Measurements from ENCODE around the gene OPCML.

The OPCML gene

GRCh38 chr11:132961453-132961852 lies 570.8 kb downstream of the OPCML start:
- ATAC-seq (ENCODE audit: low read depth) (no peak), DNase-seq (ENCODE audit: low spot score) (no peak)
- Histone ChIP-seq H3K9me3 (ENCODE audit: severe bottlenecking) (no peaks in the 10 kb centered on the region), H3K27ac (ENCODE audit: poor library complexity, severe bottlenecking) (no peak overlapping the region), H3K4me3 (ENCODE audit: severe bottlenecking) (no peak overlapping the region), H3K4me1 (ENCODE audit: insufficient read depth, poor library complexity, severe bottlenecking) (no peaks in the 10 kb centered on the region), H3K36me3 (ENCODE audit: low read depth) (no peaks in the 10 kb centered on the region), H3K27me3 (ENCODE audit: insufficient read depth, poor library complexity, severe bottlenecking) (no peaks in the 10 kb centered on the region)
- TF ChIP-seq CTCF (IDR thresholded peaks at IDR 0.05; ENCODE audit: poor library complexity, severe bottlenecking), result no peak

DNA sequence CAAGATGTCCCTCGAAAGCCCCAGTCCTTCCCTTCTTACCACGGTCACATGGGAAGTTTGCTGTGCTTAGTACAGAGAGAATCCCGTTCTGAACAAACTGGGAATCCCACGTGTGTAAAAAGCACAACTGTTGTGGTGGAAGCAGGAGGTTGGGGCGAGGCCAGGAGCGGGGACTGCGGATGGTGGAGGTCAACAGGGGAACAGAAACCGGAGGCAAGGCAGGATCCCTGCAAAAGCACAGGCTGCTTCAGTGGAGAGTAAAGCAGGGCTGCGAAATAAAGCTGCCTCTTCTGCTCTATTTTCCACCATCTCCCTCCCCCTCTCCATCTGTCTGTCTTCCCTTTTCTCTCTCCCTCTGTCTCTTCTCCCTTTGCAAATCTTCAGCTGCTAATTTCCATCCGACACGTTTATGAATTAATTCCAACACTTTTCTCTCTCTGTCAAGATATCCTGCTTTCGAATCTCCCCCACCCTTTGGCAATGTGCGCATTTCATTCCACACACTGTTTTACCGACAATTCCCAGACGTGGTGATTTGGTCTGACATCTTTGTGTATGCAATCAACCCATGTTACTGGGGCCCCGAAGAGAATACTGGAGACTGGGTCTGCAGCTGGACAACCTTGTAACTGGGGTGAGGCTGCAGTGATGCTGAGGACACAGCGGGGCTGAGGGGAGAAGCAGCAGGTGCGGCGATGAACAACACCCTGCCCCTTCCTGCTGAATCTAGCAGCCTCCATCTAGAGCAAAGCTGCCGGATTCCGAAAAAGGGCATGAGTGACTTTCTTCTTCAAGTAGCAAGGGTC lies 571.8 kb downstream of the OPCML start:
- H3K27me3 ChIP-seq (ENCODE audit: insufficient read depth, poor library complexity, severe bottlenecking), result no peaks in the 10 kb centered on the region
- H3K9me3 ChIP-seq (ENCODE audit: severe bottlenecking), result no peaks in the 10 kb centered on the region
- no peaks in the 10 kb centered on the region for H3K36me3 ChIP-seq (ENCODE audit: low read depth)
- H3K4me1 ChIP-seq (ENCODE audit: insufficient read depth, poor library complexity, severe bottlenecking), result no peaks in the 10 kb centered on the region
- ATAC-seq (ENCODE audit: low read depth) (no peak), DNase-seq (ENCODE audit: low spot score) (no peak)
- no peak overlapping the region for H3K27ac ChIP-seq (ENCODE audit: poor library complexity, severe bottlenecking)
- H3K4me3 ChIP-seq (ENCODE audit: severe bottlenecking), result no peak overlapping the region
- no peak for TF ChIP-seq CTCF (IDR thresholded peaks at IDR 0.05; ENCODE audit: poor library complexity, severe bottlenecking)

DNA sequence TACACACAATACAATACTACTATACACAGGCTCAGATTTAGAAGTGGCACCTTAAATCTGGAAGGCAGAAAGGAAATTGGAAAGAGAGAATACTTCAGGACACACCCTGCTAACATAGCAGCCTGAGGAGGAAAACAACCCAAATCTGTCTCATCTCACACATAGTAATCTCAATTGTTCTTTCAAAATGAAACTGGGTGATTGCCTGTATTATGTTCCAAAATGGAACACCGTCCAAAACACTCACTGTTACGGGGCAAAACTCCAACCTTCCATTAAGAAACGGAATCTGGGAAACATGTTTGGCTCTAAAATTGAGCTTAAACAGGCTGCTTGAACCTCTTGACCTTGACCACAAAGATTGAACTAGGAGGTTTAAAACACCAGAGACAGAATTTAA lies 572.6 kb downstream of the OPCML start:
- Histone ChIP-seq H3K4me1 (ENCODE audit: insufficient read depth, poor library complexity, severe bottlenecking) (no peaks in the 10 kb centered on the region), H3K36me3 (ENCODE audit: low read depth) (no peaks in the 10 kb centered on the region), H3K9me3 (ENCODE audit: severe bottlenecking) (no peaks in the 10 kb centered on the region), H3K4me3 (ENCODE audit: severe bottlenecking) (no peak overlapping the region), H3K27me3 (ENCODE audit: insufficient read depth, poor library complexity, severe bottlenecking) (no peaks in the 10 kb centered on the region), H3K27ac (ENCODE audit: poor library complexity, severe bottlenecking) (no peak overlapping the region)
- DNase-seq (ENCODE audit: low spot score) (no peak), ATAC-seq (ENCODE audit: low read depth) (no peak)
- TF ChIP-seq CTCF (IDR thresholded peaks at IDR 0.05; ENCODE audit: poor library complexity, severe bottlenecking), result no peak

- H3K27ac ChIP-seq (ENCODE audit: poor library complexity, severe bottlenecking), result no peak overlapping the region
- DNase-seq (ENCODE audit: low spot score), result no peak
- H3K27me3 ChIP-seq (ENCODE audit: insufficient read depth, poor library complexity, severe bottlenecking), result no peaks in the 10 kb centered on the region
- TF ChIP-seq CTCF (IDR thresholded peaks at IDR 0.05; ENCODE audit: poor library complexity, severe bottlenecking), result no peak
- H3K4me1 ChIP-seq (ENCODE audit: insufficient read depth, poor library complexity, severe bottlenecking), result no peaks in the 10 kb centered on the region
- H3K9me3 ChIP-seq (ENCODE audit: severe bottlenecking), result no peaks in the 10 kb centered on the region
- H3K4me3 ChIP-seq (ENCODE audit: severe bottlenecking), result no peak overlapping the region
- ATAC-seq (ENCODE audit: low read depth), result no peak
- H3K36me3 ChIP-seq (ENCODE audit: low read depth), result no peaks in the 10 kb centered on the region
Measured at GRCh38 chr11:132957881-132958280, 574.4 kb downstream of the OPCML start.

- H3K27ac ChIP-seq (ENCODE audit: poor library complexity, severe bottlenecking), result no peak overlapping the region
- no peak for DNase-seq (ENCODE audit: low spot score)
- TF ChIP-seq CTCF (IDR thresholded peaks at IDR 0.05; ENCODE audit: poor library complexity, severe bottlenecking), result no peak
Measured at GRCh38 chr11:132948252-132948651, 584.0 kb downstream of the OPCML start.

More at GRCh38 chr11:132948252-132948651, 584.0 kb downstream of the OPCML start:
- Histone ChIP-seq H3K36me3 (ENCODE audit: low read depth) (no peaks in the 10 kb centered on the region), H3K4me3 (ENCODE audit: severe bottlenecking) (no peak overlapping the region), H3K9me3 (ENCODE audit: severe bottlenecking) (no peaks in the 10 kb centered on the region), H3K4me1 (ENCODE audit: insufficient read depth, poor library complexity, severe bottlenecking) (no peaks in the 10 kb centered on the region), H3K27me3 (ENCODE audit: insufficient read depth, poor library complexity, severe bottlenecking) (peaks cover 22% of the 10 kb centered on the region)
- ATAC-seq (ENCODE audit: low read depth), result no peak
